GM12891 (cell line): ENCODE results near the gene PRC1.

Source experiments
- DNase-seq: peaks from one replicate; pipeline ENCODE4 v3.0.0; 2011; ENCODE audit warnings: low spot score; ENCODE audit not compliant: insufficient read length
- FAIRE-seq: peaks from 2 replicates; lab custom pipeline; 2011; peaks lifted over from hg19 to GRCh38; lab: Jason Lieb, UNC
- PAX5 ChIP-seq: IDR thresholded peaks from 2 replicates; pipeline ENCODE4 v1.6.1; 2011; ENCODE audit warnings: low read length, moderate library complexity, mild to moderate bottlenecking; ENCODE audit not compliant: insufficient read depth, severe bottlenecking
- POLR2A ChIP-seq: IDR thresholded peaks from 2 replicates; pipeline ENCODE4 v1.6.1; 2011; ENCODE audit warnings: low read depth, low read length, control low read depth
- POLR2AphosphoS5 ChIP-seq: IDR thresholded peaks from 2 replicates; pipeline ENCODE4 v1.6.1; 2011; ENCODE audit warnings: low read depth, low read length, control low read depth
- POU2F2 ChIP-seq: IDR thresholded peaks from 2 replicates; pipeline ENCODE4 v1.6.1; 2011; ENCODE audit warnings: low read depth, mild to moderate bottlenecking, control low read depth, low read length, moderate library complexity
- SPI1 ChIP-seq: IDR thresholded peaks from 2 replicates; pipeline ENCODE4 v1.6.1; 2011; ENCODE audit warnings: low read depth, low read length, control low read depth
- TAF1 ChIP-seq: IDR thresholded peaks from 2 replicates; pipeline ENCODE4 v1.6.1; 2011; ENCODE audit warnings: low read depth, low read length, control low read depth

Gene PRC1

DNA sequence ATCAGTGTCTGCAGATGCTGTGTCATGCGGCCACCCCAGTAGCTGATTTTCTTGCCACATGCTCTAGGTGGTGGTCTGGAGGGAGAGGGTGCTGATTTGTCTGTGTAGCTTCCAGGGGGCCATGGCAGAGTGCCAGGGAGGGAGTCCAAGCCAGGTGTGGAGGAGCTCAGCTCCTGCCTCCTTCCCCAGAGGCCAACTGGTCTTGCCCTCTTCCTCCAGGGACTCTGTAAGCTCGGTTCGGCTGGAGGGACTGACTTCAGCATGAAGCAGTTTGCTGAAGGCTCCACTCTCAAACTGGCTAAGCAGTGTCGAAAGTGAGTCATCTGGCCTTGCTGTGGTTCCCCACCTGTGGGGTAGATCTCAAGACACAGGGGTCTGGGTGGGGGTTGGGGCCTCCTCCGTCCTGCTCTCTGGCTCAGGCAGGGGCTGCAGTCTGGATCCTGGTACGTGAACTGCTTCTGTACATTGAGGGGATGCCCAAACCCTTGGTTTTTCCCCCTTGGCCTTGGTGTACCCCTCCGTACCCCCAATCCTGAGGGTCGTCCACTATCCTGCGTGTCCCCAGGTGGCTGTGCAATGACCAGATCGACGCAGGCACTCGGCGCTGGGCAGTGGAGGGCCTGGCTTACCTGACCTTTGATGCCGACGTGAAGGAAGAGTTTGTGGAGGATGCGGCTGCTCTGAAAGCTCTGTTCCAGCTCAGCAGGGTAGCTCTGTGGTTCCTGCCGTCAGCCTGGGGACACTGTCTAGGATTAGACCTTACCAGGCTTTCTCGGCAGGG lies 46.6 kb downstream of the PRC1 start:
- DNase-seq = no peak
- FAIRE-seq = no peak

GRCh38 chr15:90946941-90947576 lies 47.3 kb downstream of the PRC1 start:
- DNase-seq (no peak), FAIRE-seq (no peak)
- TF ChIP-seq POLR2AphosphoS5 (no peak), SPI1 (no peak), POU2F2 (no peak), PAX5 (no peak), POLR2A (no peak), TAF1 (no peak)

More for the DNA sequence above, 46.6 kb downstream of the PRC1 start:
- TF ChIP-seq POLR2A (no peak), POLR2AphosphoS5 (no peak), PAX5 (no peak), POU2F2 (no peak), TAF1 (no peak), SPI1 (no peak)

DNA sequence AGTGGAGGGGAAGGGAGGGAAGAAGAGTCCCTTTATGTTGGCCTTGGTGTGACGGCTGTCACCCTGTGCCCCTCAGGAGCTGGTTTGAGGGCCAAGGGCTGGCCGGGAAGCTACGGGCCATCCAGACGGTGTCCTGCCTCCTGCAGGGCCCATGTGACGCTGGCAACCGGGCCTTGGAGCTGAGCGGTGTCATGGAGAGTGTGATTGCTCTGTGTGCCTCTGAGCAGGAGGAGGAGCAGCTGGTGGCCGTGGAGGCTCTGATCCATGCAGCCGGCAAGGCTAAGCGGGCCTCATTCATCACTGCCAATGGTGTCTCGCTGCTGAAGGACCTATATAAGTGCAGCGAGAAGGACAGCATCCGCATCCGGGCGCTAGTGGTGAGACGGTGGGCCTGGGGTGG lies 47.8 kb downstream of the PRC1 start:
- TF ChIP-seq POLR2A (no peak), TAF1 (no peak), POLR2AphosphoS5 (no peak), PAX5 (no peak), POU2F2 (no peak)
- DNase-seq = no peak
- FAIRE-seq = no peak

DNA sequence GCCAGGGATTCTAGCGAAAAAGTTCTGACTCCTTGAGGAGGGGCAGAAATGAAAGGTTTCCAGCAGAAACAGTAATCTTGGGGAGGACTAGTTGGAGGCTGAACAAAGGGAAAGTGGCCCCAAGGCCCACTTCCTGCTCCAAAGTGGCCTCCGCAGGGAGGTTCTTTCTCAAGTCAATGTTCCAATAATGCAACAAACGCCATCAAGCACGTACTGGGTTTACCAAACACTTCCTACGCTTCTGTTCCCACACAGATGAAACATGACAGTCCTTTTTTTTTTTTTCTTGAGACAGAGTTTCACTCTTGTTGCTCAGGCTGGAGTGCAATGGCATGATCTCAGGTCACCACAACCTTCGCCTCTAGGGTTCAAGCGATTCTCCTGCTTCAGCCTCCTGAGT lies 49.2 kb downstream of the PRC1 start:
- no peak for DNase-seq
- FAIRE-seq = no peak
- TF ChIP-seq SPI1 = no peak
- TF ChIP-seq TAF1 = no peak
- no peak for TF ChIP-seq POLR2A
- no peak for TF ChIP-seq POU2F2
- no peak for TF ChIP-seq POLR2AphosphoS5
- no peak for TF ChIP-seq PAX5

DNA sequence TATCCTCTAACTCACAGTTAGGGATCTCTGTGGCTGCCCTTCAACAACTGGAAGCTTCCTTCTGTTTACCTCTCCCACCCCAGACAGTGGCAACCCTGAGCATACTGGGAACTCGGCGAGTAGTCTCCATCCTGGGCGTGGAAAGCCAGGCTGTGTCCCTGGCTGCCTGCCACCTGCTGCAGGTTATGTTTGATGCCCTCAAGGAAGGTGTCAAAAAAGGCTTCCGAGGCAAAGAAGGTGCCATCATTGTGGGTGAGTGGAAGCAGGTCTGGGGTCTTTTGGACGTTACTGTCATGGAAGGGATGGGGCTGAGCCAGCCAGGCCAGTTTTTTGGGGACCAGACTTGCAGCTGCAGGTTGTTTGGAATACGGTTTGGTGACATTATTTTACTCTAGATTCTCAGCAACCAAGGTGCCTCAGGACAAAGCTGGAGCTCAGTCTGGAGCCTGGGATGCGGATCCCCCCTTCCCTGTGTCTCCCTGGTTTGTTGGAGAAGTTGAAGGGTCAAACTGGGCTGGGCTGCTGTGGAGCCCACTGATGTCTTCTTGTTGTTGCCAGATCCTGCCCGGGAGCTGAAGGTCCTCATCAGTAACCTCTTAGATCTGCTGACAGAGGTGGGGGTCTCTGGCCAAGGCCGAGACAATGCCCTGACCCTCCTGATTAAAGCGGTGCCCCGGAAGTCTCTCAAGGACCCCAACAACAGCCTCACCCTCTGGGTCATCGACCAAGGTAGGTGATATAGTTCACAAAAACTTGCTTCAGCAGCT lies 51.8 kb downstream of the PRC1 start:
- TF ChIP-seq SPI1 (no peak), PAX5 (no peak), TAF1 (no peak), POLR2A (no peak), POLR2AphosphoS5 (no peak), POU2F2 (no peak)
- FAIRE-seq = no peak
- no peak for DNase-seq

GRCh38 chr15:90941038-90941437 lies 53.3 kb downstream of the PRC1 start:
- TF ChIP-seq POU2F2 (no peak), SPI1 (no peak), POLR2A (no peak), TAF1 (no peak), POLR2AphosphoS5 (no peak), PAX5 (no peak)
- DNase-seq (no peak), FAIRE-seq (no peak)

- FAIRE-seq (no peak), DNase-seq (no peak)
- no peak for TF ChIP-seq POU2F2
- no peak for TF ChIP-seq TAF1
- TF ChIP-seq POLR2AphosphoS5 = no peak
- TF ChIP-seq PAX5 = no peak
- TF ChIP-seq POLR2A = no peak
- no peak for TF ChIP-seq SPI1
These were observed 54.6 kb downstream of the PRC1 start for GRCh38 chr15:90939756-90940155.

DNA sequence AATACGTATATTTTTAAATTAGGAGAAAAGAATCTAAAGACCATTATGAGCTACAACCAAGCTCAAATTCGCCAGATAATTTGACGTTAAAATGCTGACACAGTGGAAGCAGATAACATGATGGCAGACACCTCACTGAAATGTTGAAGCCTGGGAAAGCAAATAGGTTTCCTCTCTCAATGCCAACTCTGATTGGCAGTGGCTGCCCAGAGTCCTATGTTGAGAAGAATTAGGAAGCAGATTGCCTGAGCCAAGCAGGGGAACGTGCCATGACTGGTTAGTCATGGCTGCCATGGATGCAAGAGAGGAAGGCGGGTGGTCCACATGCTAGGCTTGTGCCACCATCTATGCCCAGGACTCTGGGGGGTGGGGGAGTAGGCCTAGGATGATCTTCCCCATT lies 56.1 kb downstream of the PRC1 start:
- TF ChIP-seq TAF1 = no peak
- TF ChIP-seq POLR2A = no peak
- no peak for TF ChIP-seq SPI1
- TF ChIP-seq POLR2AphosphoS5 = no peak
- no peak for TF ChIP-seq POU2F2
- no peak for TF ChIP-seq PAX5
- DNase-seq (no peak), FAIRE-seq (no peak)
